ENCODE results near the gene MAN1C1. TPM values are rescaled to one million over a fixed set of nuclear protein-coding genes. Genes with fewer than 3 reads are reported as not detected.
"Not testable (repeated sequence)": the region's sequence is repeated elsewhere in the genome, so short reads cannot be mapped to it uniquely, and the experiment has no call there.

Gene MAN1C1
- total RNA-seq, 1 donor from 2014 or later = 10.9 TPM

DNA sequence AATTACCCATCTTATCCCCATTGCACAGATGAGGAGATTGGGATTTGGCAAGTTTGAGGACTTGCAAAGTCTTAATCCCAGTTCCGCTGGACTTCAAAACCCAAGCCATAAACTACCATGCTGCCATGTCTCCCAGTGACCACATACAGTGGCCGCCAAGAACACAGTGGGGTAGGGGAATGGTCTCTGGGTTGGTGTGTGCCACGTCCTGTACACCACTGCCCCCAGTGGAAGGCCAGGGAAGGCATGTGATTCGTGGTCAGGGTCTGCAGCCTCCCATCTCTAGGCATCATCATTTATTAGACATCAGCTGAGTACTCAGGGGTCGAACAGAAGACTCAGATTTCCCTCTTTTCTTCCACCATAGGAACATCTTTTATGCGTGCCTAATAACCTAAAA lies 76.0 kb downstream of the MAN1C1 start:
- H3K27ac Mint-ChIP-seq (ENCODE audit: unreplicated experiment) = no peak overlapping the region
- TF ChIP-seq CTCF (IDR thresholded peaks at IDR 0.05) = peak; percentile 67
- H3K27me3 Mint-ChIP-seq (ENCODE audit: low read depth) = no peaks in the 10 kb centered on the region
- DNase-seq (ENCODE audit: low spot score) = no peak
- peaks cover 53% of the 10 kb centered on the region for H3K4me1 Mint-ChIP-seq (ENCODE audit: low read depth)
- H3K9me3 Mint-ChIP-seq (ENCODE audit: low read depth) = no peaks in the 10 kb centered on the region
- no peak overlapping the region for H3K4me3 Mint-ChIP-seq (ENCODE audit: unreplicated experiment)
- no peaks in the 10 kb centered on the region for H3K36me3 Mint-ChIP-seq (ENCODE audit: low read depth)

DNA sequence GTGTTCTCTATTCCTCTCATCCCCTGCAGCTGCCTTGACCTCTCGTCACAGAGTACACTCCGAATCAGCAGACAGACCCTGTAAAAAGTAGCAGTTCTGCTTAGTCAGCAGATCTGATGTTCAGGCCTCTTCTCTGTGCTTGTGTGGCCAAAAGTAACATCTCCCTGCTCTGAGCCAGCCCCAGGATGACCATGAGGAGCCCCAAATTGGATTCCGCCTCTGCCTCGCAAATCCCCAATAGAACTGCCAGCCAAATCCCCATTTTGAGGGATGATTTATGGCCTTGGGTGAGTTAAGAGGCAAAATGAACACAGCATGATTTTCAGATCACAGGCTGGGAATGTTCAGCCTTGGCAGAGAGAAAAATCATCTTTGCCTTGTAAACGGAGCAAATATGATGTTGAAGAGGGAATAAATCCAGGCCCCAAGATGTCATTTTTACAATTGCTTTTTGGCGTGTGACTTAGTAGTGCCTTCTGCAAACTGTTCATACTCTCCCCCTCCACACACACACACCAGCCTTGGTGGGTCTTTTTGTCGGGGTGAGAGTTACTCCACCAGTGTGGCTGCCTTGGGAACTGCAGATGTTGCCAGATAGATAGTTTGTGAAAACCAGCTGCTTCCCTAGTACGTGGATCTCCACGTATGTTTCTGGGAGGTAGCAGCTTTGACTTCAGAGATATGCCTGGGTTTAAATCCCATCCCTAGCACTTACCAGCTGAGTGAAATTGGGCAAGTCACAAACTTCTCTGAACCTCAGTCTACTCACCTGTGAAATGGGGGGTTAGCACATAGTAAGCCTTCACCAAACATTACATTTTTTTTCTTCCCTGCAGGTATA lies 77.8 kb downstream of the MAN1C1 start:
- peak overlapping the region; percentile 97 for H3K27ac Mint-ChIP-seq (ENCODE audit: unreplicated experiment)
- no peak for TF ChIP-seq CTCF (IDR thresholded peaks at IDR 0.05)
- DNase-seq (ENCODE audit: low spot score) = no peak
- H3K27me3 Mint-ChIP-seq (ENCODE audit: low read depth) = no peaks in the 10 kb centered on the region
- no peak overlapping the region for H3K4me3 Mint-ChIP-seq (ENCODE audit: unreplicated experiment)
- no peaks in the 10 kb centered on the region for H3K9me3 Mint-ChIP-seq (ENCODE audit: low read depth)
- peaks cover 57% of the 10 kb centered on the region for H3K4me1 Mint-ChIP-seq (ENCODE audit: low read depth)
- no peaks in the 10 kb centered on the region for H3K36me3 Mint-ChIP-seq (ENCODE audit: low read depth)

- no peaks in the 10 kb centered on the region for H3K27me3 Mint-ChIP-seq (ENCODE audit: low read depth)
- H3K27ac Mint-ChIP-seq (ENCODE audit: unreplicated experiment) = peak overlapping the region; percentile 97
- no peaks in the 10 kb centered on the region for H3K9me3 Mint-ChIP-seq (ENCODE audit: low read depth)
- H3K4me3 Mint-ChIP-seq (ENCODE audit: unreplicated experiment) = peak overlapping the region; percentile 47
- no peaks in the 10 kb centered on the region for H3K36me3 Mint-ChIP-seq (ENCODE audit: low read depth)
- peak; percentile 59 for DNase-seq (ENCODE audit: low spot score)
- peak; percentile 69 for TF ChIP-seq CTCF (IDR thresholded peaks at IDR 0.05)
- peaks cover 65% of the 10 kb centered on the region for H3K4me1 Mint-ChIP-seq (ENCODE audit: low read depth)
These were observed 78.6 kb downstream of the MAN1C1 start for GRCh38 chr1:25695090-25695770.

GRCh38 chr1:25695771-25696311 lies 79.2 kb downstream of the MAN1C1 start:
- TF ChIP-seq CTCF (IDR thresholded peaks at IDR 0.05) = no peak
- no peaks in the 10 kb centered on the region for H3K9me3 Mint-ChIP-seq (ENCODE audit: low read depth)
- H3K27me3 Mint-ChIP-seq (ENCODE audit: low read depth) = no peaks in the 10 kb centered on the region
- H3K27ac Mint-ChIP-seq (ENCODE audit: unreplicated experiment) = peak overlapping the region; percentile 97
- peak overlapping the region; percentile 47 for H3K4me3 Mint-ChIP-seq (ENCODE audit: unreplicated experiment)
- DNase-seq (ENCODE audit: low spot score) = no peak
- H3K4me1 Mint-ChIP-seq (ENCODE audit: low read depth) = peaks cover 71% of the 10 kb centered on the region
- no peaks in the 10 kb centered on the region for H3K36me3 Mint-ChIP-seq (ENCODE audit: low read depth)

DNA sequence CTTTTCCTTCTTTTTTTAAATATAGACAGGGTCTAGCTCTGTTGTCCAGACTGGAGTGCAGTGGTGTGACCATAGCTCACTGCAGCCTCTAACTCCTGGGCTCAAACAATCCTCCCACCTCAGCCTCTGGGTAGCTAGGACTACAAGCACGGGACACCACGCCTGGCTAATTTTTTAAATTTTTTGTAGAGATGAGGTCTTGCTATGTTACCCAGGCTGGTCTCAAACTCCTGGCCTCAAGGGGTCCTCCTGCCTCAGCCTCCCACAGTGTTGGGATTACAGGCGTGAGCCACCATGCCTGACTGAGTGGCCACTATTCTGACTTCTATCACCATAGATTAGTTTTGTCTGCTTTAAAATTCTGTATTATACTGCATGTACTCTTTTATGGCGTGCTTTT lies 80.1 kb downstream of the MAN1C1 start:
- H3K27me3 Mint-ChIP-seq (ENCODE audit: low read depth); H3K4me3 Mint-ChIP-seq (ENCODE audit: unreplicated experiment); H3K36me3 Mint-ChIP-seq (ENCODE audit: low read depth); H3K9me3 Mint-ChIP-seq (ENCODE audit: low read depth): not testable (repeated sequence)
- Mint-ChIP-seq H3K27ac (ENCODE audit: unreplicated experiment) (peak overlapping the region; percentile 97), H3K4me1 (ENCODE audit: low read depth) (peaks cover 74% of the 10 kb centered on the region)
- DNase-seq (ENCODE audit: low spot score) = peak; percentile 14
